Keratinocyte (primary cell): Measurements from ENCODE around the gene NOX3.

Experiments used
- EZH2 ChIP-seq: IDR thresholded peaks from one replicate; pipeline ENCODE4 v1.6.1; 2012; ENCODE audit warnings: inconsistent platforms, mild to moderate bottlenecking, low read length, moderate library complexity
- TF ChIP-seq, protein P1 (sequence below), 3 experiments: IDR thresholded peaks in 1 of 3; conservative IDR thresholded peaks in 1 of 3; optimal IDR thresholded peaks in 1 of 3; 2 replicates in 2 of 3; 3 replicates in 1 of 3; pipeline versions ENCODE3 to v1.5.1; 2011; ENCODE audit warnings: low read length in 3 of 3, mild to moderate bottlenecking in 3 of 3, moderate library complexity in 2 of 3, control low read depth in 1 of 3, inconsistent platforms in 1 of 3; ENCODE audit not compliant: insufficient read depth in 2 of 3; ENCODE audit errors: extremely low read depth in 1 of 3

DNA sequence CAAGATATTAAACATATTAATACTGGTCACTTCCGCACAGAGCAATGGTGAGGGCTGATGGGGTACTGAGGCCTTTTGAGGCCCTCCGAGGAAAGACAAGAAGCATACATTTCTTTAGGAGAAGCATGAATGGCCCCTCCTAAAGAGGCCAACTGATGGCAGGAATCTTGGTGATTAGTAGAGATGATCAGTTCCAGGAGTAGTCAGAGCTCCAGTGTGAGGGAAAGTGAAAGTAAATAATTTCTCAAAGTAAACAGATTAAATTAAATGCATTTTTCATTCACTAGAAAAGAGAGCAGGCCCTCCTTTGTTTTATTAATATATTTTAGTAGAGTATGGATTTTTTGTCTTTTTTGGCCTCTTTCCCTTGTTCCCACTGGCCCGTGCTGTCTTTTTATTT is 38.2 kb downstream of the NOX3 start:
- TF ChIP-seq, protein P1, sequence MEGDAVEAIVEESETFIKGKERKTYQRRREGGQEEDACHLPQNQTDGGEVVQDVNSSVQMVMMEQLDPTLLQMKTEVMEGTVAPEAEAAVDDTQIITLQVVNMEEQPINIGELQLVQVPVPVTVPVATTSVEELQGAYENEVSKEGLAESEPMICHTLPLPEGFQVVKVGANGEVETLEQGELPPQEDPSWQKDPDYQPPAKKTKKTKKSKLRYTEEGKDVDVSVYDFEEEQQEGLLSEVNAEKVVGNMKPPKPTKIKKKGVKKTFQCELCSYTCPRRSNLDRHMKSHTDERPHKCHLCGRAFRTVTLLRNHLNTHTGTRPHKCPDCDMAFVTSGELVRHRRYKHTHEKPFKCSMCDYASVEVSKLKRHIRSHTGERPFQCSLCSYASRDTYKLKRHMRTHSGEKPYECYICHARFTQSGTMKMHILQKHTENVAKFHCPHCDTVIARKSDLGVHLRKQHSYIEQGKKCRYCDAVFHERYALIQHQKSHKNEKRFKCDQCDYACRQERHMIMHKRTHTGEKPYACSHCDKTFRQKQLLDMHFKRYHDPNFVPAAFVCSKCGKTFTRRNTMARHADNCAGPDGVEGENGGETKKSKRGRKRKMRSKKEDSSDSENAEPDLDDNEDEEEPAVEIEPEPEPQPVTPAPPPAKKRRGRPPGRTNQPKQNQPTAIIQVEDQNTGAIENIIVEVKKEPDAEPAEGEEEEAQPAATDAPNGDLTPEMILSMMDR (optimal IDR thresholded peaks at IDR 0.05 in 1 of 3, IDR thresholded peaks at IDR 0.05 in 1 of 3, conservative IDR thresholded peaks at IDR 0.05 in 1 of 3; ENCODE audit: extremely low read depth in 1 of 3, insufficient read depth in 2 of 3, low read length in 3 of 3) = no peak
- TF ChIP-seq EZH2 = no peak
